ENCODE data around the gene EPB41L1.

EPB41L1 gene

GRCh38 chr20:36216314-36217025 lies 61.9 kb downstream of the EPB41L1 start:
- TF ChIP-seq REST (IDR thresholded peaks at IDR 0.05; ENCODE audit: insufficient replicate concordance, low read depth) (no peak), CTCF (IDR thresholded peaks at IDR 0.05; ENCODE audit: insufficient read depth, low read length) (no peak)
- Histone ChIP-seq H3K27me3 (ENCODE audit: insufficient read depth, poor library complexity, severe bottlenecking) (no peaks in the 10 kb centered on the region), H3K27ac (replicated peaks) (no peak overlapping the region), H3K4me3 (replicated peaks; ENCODE audit: insufficient read depth, low read length) (no peak overlapping the region)
- no peak for DNase-seq (ENCODE audit: low read depth in 1 of 2, low spot score in 1 of 2)

GRCh38 chr20:36217226-36217625 lies 62.7 kb downstream of the EPB41L1 start:
- Histone ChIP-seq H3K4me3 (replicated peaks; ENCODE audit: insufficient read depth, low read length) (no peak overlapping the region), H3K27ac (replicated peaks) (no peak overlapping the region), H3K27me3 (ENCODE audit: insufficient read depth, poor library complexity, severe bottlenecking) (no peaks in the 10 kb centered on the region)
- no peak for DNase-seq (ENCODE audit: low read depth in 1 of 2, low spot score in 1 of 2)
- TF ChIP-seq REST (IDR thresholded peaks at IDR 0.05; ENCODE audit: insufficient replicate concordance, low read depth) (no peak), SPI1 (IDR thresholded peaks at IDR 0.05; ENCODE audit: borderline replicate concordance, low read depth) (no peak), GABPA (IDR thresholded peaks at IDR 0.05; ENCODE audit: low read depth) (no peak), CTCF (IDR thresholded peaks at IDR 0.05; ENCODE audit: insufficient read depth, low read length) (no peak), POLR2AphosphoS5 (IDR thresholded peaks at IDR 0.05; ENCODE audit: low read depth) (no peak)

DNA sequence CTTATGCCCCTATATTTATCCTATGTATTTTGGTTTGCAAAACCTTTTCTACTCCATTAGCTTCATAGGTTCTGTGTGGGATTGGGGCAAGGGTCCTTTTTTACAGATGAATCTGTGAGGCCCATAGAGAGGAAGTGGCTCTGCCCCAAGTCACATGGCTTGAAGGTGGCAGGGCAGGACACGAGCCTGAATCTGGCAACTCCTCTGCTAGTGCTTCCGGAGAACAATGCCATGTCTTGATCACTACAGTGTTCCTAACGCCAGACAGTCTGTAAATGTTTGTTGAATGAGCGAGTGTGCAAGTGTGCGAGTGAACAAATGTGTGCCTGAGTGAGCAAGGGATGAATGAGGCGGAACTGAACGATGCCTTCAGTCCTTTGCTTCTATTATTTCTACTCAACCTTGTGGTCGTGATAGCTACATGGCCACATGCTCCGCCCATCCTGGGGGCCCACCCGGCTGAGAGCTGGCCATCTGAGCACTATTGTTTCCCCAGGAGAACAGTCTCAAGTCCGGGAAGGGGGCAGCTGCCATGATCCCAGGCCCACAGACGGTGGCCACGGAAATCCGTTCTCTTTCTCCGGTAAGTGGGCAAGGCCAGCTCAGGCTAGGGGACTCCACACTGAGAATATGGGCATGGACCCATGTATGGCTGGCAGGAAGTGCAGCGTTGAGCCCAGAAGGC lies 64.0 kb downstream of the EPB41L1 start:
- Histone ChIP-seq H3K27ac (replicated peaks) (no peak overlapping the region), H3K27me3 (ENCODE audit: insufficient read depth, poor library complexity, severe bottlenecking) (no peaks in the 10 kb centered on the region), H3K4me3 (replicated peaks; ENCODE audit: insufficient read depth, low read length) (no peak overlapping the region)
- TF ChIP-seq REST (IDR thresholded peaks at IDR 0.05; ENCODE audit: insufficient replicate concordance, low read depth) (no peak), SPI1 (IDR thresholded peaks at IDR 0.05; ENCODE audit: borderline replicate concordance, low read depth) (peak; percentile 56), POLR2AphosphoS5 (IDR thresholded peaks at IDR 0.05; ENCODE audit: low read depth) (no peak), GABPA (IDR thresholded peaks at IDR 0.05; ENCODE audit: low read depth) (no peak), CTCF (IDR thresholded peaks at IDR 0.05; ENCODE audit: insufficient read depth, low read length) (no peak)
- DNase-seq (ENCODE audit: low read depth in 1 of 2, low spot score in 1 of 2): no peak

Data from HL-60 (cell line).